Natural killer cell (primary cell): Measurements from ENCODE around the gene RRBP1. TPM values are rescaled to one million over a fixed set of nuclear protein-coding genes. Genes with fewer than 3 reads are reported as not detected.

Source experiments
- ATAC-seq, 3 donors: fragments of 150-1000 bp in 2 of 3; fragments of 200-7000 bp in 1 of 3; cut with Tn5 transposase; 1 replicate in 1 of 3; 2 replicates in 2 of 3; pipeline ENCODE4 v1.10.0; 2021; ENCODE audit warnings: mild to moderate bottlenecking in 2 of 3, moderate library complexity in 2 of 3
- DNase-seq, 2 donors: peaks; one replicate each; pipeline versions ENCODE4 v3.0.0 to v3.0.0-alpha.2; 2013 to 2021; ENCODE audit warnings: mixed read lengths in 1 of 2
- H3K27ac ChIP-seq: one replicate; pipeline ENCODE4 v1.5.1; 2013; ENCODE audit warnings: mild to moderate bottlenecking, low read length
- H3K27me3 ChIP-seq: one replicate; pipeline ENCODE4 v1.6.1; 2013; ENCODE audit warnings: low read length; ENCODE audit not compliant: control insufficient read depth, insufficient read depth
- H3K36me3 ChIP-seq: one replicate; pipeline ENCODE4 v1.6.1; 2013; ENCODE audit warnings: low read length; ENCODE audit not compliant: control insufficient read depth, insufficient read depth
- H3K4me1 ChIP-seq: one replicate; pipeline ENCODE4 v1.6.1; 2013; ENCODE audit warnings: low read length; ENCODE audit not compliant: control insufficient read depth, insufficient read depth
- H3K4me3 ChIP-seq: one replicate; pipeline ENCODE4 v1.5.1; 2013; ENCODE audit warnings: low read length
- H3K9me3 ChIP-seq: one replicate; pipeline ENCODE4 v1.6.1; 2013; ENCODE audit warnings: low read length; ENCODE audit not compliant: control insufficient read depth, insufficient read depth
- H3K27ac Mint-ChIP-seq, 2 donors: one replicate each; pipeline ENCODE4 v1.8.0; 2022; ENCODE audit warnings: mild to moderate bottlenecking in 2 of 2, mixed read lengths in 2 of 2, moderate library complexity in 1 of 2
- H3K27me3 Mint-ChIP-seq, 2 donors: one replicate each; pipeline ENCODE4 v1.8.0; 2022; ENCODE audit warnings: low read depth in 2 of 2, mixed read lengths in 2 of 2
- H3K36me3 Mint-ChIP-seq: one replicate; pipeline ENCODE4 v1.8.0; 2022; ENCODE audit warnings: mixed read lengths
- H3K4me1 Mint-ChIP-seq, 2 donors: one replicate each; pipeline ENCODE4 v1.8.0; 2022; ENCODE audit warnings: mixed read lengths in 2 of 2
- H3K4me3 Mint-ChIP-seq: one replicate; pipeline ENCODE4 v1.8.0; 2022; ENCODE audit warnings: mild to moderate bottlenecking, moderate library complexity, mixed read lengths
- H3K9me3 Mint-ChIP-seq, 2 donors: one replicate each; pipeline ENCODE4 v1.8.0; 2022; ENCODE audit warnings: mixed read lengths in 2 of 2
- WGBS: methylation state at CpG from one replicate; pipeline ENCODE4 v1.1.7; 2013; ENCODE audit warnings: missing lambda C conversion rate; ENCODE audit not compliant: insufficient coverage; 5-methylcytosine and 5-hydroxymethylcytosine counted together
- intact Hi-C: fragments of 100-400 bp; cut with micrococcal nuclease; formaldehyde crosslinking; loops from one replicate; pipeline ENCODE4 v1.14.2; 2022
- total RNA-seq, 4 donors: library from RNA; stranded (reverse); fragments of 120-200 nt in 1 of 4; gene quantifications; one replicate each; pipeline versions ENCODE4 v1.2.3 to v1.2.4, GENCODE V29; 2013 to 2022
- TF ChIP-seq, protein P1 (sequence below): fragments of 200-600 bp; IDR thresholded peaks from one replicate; pipeline ENCODE4 v1.8.0; 2022; ENCODE audit warnings: antibody characterized with exemption

The RRBP1 gene
- total RNA-seq, 3 donors from 2014 or later (not counting 1 experiment from before 2014, with no cell fraction given) = 88.3 to 95.4 (median 90.1) TPM

DNA sequence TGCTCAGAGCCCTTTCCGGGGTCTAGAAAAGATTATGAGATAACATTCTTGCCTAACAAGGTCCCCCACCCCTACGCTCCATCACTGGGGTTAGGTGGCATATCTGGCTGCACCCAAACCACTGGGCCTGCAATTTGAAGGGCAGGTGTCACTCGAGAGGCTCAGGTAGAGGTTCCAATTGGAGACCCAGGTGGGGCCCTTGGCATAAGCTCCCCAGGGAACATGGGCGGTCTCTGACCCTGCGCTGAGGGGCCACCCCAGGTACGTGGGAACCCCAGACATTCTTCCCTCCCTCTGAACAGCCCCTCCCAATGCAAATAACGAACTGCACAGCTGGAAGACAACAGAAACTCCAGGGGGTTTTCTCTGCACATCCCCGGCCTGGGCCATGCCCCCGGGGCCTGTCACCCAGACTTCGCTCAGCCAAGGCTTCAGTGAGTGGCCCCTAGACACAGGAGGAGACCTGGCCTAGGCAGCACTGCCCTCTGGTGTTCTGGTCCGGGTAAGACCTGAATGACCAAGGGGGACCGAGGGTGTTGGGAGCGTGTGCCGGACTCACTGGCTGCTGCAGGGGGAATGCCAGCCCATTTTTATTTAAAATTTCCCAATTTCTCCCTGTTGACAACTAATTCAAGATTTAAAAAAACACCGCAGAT lies 64.7 kb downstream of the RRBP1 start:
- TF ChIP-seq, protein P1, sequence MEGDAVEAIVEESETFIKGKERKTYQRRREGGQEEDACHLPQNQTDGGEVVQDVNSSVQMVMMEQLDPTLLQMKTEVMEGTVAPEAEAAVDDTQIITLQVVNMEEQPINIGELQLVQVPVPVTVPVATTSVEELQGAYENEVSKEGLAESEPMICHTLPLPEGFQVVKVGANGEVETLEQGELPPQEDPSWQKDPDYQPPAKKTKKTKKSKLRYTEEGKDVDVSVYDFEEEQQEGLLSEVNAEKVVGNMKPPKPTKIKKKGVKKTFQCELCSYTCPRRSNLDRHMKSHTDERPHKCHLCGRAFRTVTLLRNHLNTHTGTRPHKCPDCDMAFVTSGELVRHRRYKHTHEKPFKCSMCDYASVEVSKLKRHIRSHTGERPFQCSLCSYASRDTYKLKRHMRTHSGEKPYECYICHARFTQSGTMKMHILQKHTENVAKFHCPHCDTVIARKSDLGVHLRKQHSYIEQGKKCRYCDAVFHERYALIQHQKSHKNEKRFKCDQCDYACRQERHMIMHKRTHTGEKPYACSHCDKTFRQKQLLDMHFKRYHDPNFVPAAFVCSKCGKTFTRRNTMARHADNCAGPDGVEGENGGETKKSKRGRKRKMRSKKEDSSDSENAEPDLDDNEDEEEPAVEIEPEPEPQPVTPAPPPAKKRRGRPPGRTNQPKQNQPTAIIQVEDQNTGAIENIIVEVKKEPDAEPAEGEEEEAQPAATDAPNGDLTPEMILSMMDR = peak; percentile 67
- H3K27me3 Mint-ChIP-seq = no peaks in the 10 kb centered on the region
- intact Hi-C loops = loop anchor here (1.0 to 5.0 kb wide), 3 partner anchors 80 to 815 kb away; no protein-coding TSS in a partner anchor
- H3K36me3 ChIP-seq = peaks cover 53% of the 10 kb centered on the region
- no peaks in the 10 kb centered on the region for H3K36me3 Mint-ChIP-seq
- H3K27ac Mint-ChIP-seq = no peak overlapping the region
- ATAC-seq (peak; percentile 30 to 44 (median 30)), DNase-seq (peak; percentile 48 to 72)
- H3K4me3 ChIP-seq = no peak overlapping the region
- peaks cover 40% of the 10 kb centered on the region for H3K4me1 ChIP-seq
- no peak overlapping the region for H3K27ac ChIP-seq
- H3K27me3 ChIP-seq = no peaks in the 10 kb centered on the region
- peaks cover 18 to 23% of the 10 kb centered on the region in 2 donors for H3K4me1 Mint-ChIP-seq
- H3K9me3 Mint-ChIP-seq = no peaks in the 10 kb centered on the region
- no peak overlapping the region for H3K4me3 Mint-ChIP-seq
- WGBS = 84% methylated on average over 15 of the region's 15 CpGs
- no peaks in the 10 kb centered on the region for H3K9me3 ChIP-seq

DNA sequence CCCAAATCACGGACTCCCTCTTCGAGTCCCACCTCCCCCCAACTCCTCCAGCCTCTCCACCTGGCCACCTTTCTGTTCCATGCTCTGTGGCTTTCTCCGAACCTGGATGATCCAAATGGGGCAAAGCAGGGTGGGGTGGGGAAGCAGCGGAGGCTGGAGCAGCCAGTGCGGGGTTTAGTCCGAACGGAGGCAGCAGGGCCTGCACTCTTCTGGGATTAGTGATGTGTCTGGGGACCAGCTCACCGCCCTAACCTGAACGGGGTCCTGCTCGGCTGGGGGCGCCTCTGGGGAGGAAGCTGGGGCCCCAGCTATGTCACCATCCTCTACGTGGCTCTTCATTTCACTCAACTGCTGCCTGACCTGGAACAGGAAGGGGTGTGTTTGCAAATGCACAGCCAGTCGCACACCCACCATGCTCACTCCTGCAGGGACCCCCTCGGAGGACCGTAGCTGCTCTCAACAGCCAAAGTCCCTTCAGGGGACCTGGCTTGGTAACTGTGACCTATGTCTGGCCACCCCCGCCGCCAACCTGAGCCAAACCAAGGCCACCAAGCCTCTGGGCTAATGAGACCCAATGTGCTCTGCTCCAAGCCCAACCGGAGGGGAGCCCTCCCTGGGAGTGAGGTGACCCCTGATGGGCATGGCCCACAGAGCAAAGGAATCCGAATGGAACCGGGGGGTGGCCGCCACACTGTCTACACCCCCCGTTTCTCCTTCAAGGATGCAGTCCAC lies 65.4 kb downstream of the RRBP1 start:
- Histone ChIP-seq H3K9me3 (no peaks in the 10 kb centered on the region), H3K4me1 (peaks cover 47% of the 10 kb centered on the region), H3K36me3 (peaks cover 46% of the 10 kb centered on the region), H3K4me3 (no peak overlapping the region), H3K27ac (no peak overlapping the region), H3K27me3 (no peaks in the 10 kb centered on the region)
- intact Hi-C loops = loop anchor here (1.0 to 5.0 kb wide), 3 partner anchors 79 to 814 kb away; no protein-coding TSS in a partner anchor
- Mint-ChIP-seq H3K9me3 (no peaks in the 10 kb centered on the region), H3K4me1 (peaks cover 20 to 30% of the 10 kb centered on the region in 2 donors), H3K27me3 (no peaks in the 10 kb centered on the region), H3K27ac (no peak overlapping the region), H3K36me3 (no peaks in the 10 kb centered on the region), H3K4me3 (no peak overlapping the region)
- peak in 1 of 2 donors; percentile 13 for DNase-seq
- WGBS = 83% methylated on average over 21 of the region's 22 CpGs
- TF ChIP-seq, protein P1 = no peak
- ATAC-seq = no peak

DNA sequence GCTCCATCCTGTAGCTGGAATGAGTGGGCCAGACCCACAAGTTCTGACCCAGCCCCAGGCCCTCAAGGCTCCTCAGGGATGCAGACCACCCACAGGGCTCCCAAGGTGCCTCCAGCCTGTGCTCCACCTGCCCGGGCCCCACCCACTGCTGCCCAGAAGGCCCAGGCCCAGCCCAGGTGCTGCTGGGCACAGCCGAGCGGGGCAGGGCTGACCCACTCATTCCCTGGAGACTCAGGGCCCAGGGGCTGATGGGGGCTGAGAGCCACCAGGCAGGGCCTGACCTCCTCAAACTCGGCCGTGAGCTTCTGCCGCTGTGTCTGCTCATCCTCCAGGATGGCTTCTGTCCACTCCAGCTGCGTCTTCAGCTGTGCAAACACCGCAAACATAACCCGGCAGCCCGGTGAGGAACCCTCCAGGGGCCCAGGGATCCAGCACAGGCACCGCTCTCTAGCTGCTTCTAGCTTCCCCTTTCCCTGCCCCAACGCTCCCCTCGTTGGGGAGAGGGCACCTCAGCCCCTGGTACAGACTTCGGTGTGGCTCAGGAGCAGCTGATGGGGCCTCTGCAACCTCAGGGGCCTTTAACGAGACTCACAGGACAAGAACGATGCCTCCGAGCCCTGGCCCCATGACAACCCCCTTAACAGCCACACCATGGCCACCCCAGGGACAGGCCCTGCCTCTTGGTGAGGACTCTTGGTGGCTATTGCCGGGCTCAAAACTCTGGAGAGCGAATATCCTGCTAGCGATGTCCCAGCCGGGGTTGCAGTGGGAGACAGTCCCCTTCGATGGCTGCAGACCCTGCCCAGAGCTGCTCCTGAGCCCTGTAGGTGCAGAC lies 66.2 kb downstream of the RRBP1 start:
- intact Hi-C loops = loop anchor here (5.0 kb wide), 1 partner anchor 814 kb away; no protein-coding TSS in a partner anchor
- Histone ChIP-seq H3K27ac (no peak overlapping the region), H3K4me3 (no peak overlapping the region), H3K9me3 (no peaks in the 10 kb centered on the region), H3K4me1 (peaks cover 55% of the 10 kb centered on the region), H3K27me3 (no peaks in the 10 kb centered on the region), H3K36me3 (peaks cover 39% of the 10 kb centered on the region)
- no peaks in the 10 kb centered on the region for H3K27me3 Mint-ChIP-seq
- H3K36me3 Mint-ChIP-seq = no peaks in the 10 kb centered on the region
- H3K4me3 Mint-ChIP-seq = no peak overlapping the region
- ATAC-seq = no peak
- H3K27ac Mint-ChIP-seq = no peak overlapping the region
- no peaks in the 10 kb centered on the region for H3K9me3 Mint-ChIP-seq
- TF ChIP-seq, protein P1 = no peak
- H3K4me1 Mint-ChIP-seq = peaks cover 21 to 34% of the 10 kb centered on the region in 2 donors
- no peak for DNase-seq
- WGBS = 71% methylated on average over 22 of the region's 22 CpGs
